Gastroesophageal sphincter (tissue), 3 donors: ENCODE data around the gene ACTA1.

Experiments
- CTCF ChIP-seq, 4 experiments: fragments of 200-600 bp in 2 of 4; fragments of 450-650 bp in 2 of 4; sonication (generic) in 1 of 4; IDR thresholded peaks; one replicate each; pipeline ENCODE4 v1.5.1; 2017 to 2019; ENCODE audit warnings: antibody characterized with exemption in 4 of 4, mild to moderate bottlenecking in 2 of 4, moderate library complexity in 2 of 4
- POLR2AphosphoS5 ChIP-seq: sonication (generic); formaldehyde crosslinking; IDR thresholded peaks from one replicate; pipeline ENCODE4 v1.6.1; 2017; ENCODE audit warnings: antibody characterized with exemption

GRCh38 chr1:229412056-229412455, 21.8 kb downstream of the ACTA1 start:
- TF ChIP-seq CTCF (IDR thresholded peaks at IDR 0.05) (no peak), POLR2AphosphoS5 (no peak)
